GM21381 (cell line): Measurements from ENCODE around the gene DLGAP3.

ENCODE experiments used
- ATAC-seq: cut with Tn5 transposase; IDR thresholded peaks from one replicate; pipeline ENCODE4 v1.9.1; 2021; ENCODE audit warnings: mild to moderate bottlenecking, moderate library complexity; ENCODE audit not compliant: unreplicated experiment

The DLGAP3 gene

DNA sequence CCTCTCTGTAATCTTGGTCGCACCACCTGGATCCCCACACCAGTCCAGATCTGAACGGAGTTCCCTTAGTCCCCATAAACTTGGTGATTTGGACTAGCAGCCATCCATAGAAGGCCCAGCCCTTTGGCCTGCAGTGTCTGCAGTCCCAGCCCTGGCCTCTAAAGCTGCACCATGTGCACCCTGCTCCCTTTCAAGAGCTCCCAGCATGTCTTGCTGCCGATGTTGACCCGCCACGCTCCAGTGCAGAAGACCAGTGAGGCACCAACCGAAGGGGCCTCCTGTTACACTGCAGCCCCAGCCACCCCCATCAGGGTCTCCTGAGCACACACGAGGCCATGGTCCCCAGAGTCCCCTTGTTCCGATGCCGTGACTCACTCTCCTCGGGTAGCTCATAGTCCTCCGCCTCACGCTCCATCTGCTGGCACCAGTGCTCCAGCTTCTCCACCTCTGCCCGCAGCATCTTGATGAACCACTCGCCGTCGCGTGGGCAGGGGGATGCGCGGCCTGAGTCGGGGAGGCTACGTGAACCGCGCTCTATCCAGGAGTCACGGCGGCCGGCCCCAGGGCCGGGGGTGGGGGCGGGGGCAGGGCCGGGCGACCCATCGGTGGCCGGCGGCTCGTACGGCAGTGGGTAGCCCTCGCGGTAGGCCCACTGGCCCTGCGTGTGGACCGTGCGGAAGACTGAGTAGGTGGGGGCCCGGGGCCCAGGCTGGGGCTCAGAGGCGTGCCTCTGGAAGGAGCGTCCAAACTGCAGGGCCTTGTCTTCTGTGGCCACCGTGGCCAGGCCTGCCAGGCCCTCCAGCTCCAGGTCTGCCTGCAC lies 61.0 kb downstream of the DLGAP3 start:
- ATAC-seq: no peak

- ATAC-seq: no peak
Observed at GRCh38 chr1:34867415-34867814, 62.0 kb downstream of the DLGAP3 start.

DNA sequence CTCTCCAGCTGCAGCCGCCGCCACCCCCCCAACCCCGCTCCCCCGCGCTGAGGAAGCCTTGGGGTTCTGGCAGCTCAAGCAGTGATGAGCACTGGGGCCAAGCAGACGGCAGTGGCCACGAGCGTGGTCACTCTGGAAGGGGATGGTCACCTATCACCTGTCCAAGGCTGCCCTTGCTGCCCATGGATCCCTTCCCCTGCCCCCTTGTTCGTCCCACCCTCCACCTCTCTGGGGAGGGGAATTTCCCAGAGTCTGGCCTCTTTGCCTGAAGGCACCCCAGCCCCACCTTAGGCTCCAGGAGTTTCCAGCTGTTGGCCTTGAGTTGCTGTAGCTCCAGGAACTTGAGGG lies 62.7 kb downstream of the DLGAP3 start:
- ATAC-seq: no peak

- ATAC-seq: no peak
Observed at GRCh38 chr1:34865981-34866761, 63.3 kb downstream of the DLGAP3 start.

DNA sequence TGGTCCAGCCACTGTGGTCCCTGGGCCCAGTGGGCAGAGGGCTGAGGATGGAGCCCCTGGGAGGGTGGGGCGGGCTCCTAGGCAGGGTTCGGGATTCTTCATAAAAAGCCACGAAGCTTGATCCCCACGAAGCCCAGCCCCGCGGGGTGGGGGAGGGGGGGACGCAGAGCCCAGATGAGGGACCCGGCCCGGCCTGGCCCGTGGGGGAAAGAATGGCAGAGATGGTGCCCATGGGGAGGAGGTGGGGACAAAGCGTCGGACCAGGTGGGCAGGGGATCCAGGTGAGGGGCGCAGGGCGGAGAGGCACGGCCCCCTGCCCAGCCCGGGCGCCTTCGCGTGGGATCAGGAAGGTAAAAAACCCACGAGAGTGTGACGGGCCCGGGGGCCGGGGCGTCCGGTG lies 63.9 kb downstream of the DLGAP3 start:
- ATAC-seq: no peak

DNA sequence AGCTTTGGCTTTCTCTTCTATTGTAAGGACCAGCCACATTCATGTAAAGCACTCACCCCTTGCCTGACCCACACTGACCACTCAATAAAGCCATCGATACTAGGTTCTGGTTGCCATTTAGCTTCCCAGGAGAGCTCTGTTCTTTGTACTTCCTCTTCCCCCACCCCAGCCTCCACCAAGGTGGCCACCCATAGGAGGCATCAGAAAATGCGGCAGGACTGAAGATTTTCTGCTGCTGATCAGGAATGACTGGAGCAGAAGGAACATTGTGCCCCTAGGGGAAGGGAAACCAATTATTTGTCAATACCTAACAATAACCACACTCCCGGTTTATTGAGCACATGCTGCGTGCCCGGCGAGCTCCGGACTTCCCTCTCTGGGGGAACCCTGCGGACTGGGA lies 64.7 kb downstream of the DLGAP3 start:
- no peak for ATAC-seq

GRCh38 chr1:34863501-34863900 lies 65.9 kb downstream of the DLGAP3 start:
- no peak for ATAC-seq

DNA sequence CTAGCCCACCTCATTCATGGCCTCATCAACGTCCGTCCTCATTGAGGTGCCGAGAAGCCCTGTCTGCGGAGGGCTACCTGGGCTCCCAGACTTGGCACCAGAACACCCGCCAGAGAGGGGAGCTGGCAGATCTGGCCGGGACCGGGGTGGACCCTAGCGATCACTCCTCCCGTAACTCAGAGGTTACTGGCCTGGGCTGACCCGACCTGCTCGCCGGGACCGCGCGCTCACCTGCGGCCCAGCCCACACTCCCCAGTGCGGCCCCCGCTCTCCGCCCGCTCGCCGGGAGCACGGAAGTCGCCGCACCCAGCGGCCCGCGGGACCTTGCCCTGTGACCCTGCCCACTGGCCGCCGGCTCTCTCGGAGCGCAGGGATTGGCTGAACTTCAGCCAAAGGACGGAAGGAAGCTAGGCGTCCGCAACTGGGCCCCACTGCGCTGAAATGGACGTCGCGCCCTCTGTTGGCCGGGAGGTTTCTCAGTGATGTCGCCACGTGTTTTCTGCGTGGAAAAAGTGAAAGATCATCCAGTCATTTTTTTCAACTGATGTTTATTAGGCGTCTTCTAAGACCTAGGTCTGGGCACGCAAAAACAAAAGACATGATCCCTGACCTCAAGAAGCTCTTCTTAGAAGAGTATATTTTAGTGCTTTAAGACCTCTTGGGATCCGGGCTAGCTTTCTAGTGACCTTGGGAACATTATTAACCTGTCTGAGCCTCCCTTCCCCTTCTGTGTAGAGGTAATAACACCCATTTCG lies 69.8 kb downstream of the DLGAP3 start, which contains the start of gene SMIM12:
SMIM12 (minus strand) TSS at position 304 of the 755 bp plus-strand sequence. CDS start 3,772 bp downstream, outside the sequence.
- ATAC-seq: peak; percentile 98

- ATAC-seq: peak; percentile 13
Observed at GRCh38 chr1:34858901-34859445, 70.5 kb downstream of the DLGAP3 start.

DNA sequence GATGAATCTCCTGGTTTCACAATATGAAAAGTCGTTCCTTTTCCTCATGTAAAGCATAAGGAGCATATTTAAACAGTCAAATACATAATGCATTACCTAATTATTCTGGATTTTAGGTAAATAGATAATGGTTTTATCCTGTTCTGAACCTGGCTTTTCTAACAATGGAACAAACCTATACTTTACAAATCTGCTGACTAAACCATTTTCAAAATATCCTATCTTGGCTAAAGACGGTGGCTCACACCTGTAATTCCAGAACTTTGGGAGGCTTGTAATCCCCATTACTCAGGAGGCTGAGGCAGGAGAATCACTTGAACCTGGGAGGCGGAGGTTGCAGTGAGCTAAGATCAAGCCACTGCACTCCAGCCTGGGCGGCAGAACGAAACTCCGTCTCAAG lies 72.8 kb downstream of the DLGAP3 start:
- ATAC-seq: no peak

- peak; percentile 98 for ATAC-seq
Observed at GRCh38 chr1:34852677-34853217, 76.7 kb downstream of the DLGAP3 start.

- no peak for ATAC-seq
Observed at GRCh38 chr1:34851431-34852105, 77.9 kb downstream of the DLGAP3 start.

GRCh38 chr1:34850382-34850781 lies 79.1 kb downstream of the DLGAP3 start:
- no peak for ATAC-seq

DNA sequence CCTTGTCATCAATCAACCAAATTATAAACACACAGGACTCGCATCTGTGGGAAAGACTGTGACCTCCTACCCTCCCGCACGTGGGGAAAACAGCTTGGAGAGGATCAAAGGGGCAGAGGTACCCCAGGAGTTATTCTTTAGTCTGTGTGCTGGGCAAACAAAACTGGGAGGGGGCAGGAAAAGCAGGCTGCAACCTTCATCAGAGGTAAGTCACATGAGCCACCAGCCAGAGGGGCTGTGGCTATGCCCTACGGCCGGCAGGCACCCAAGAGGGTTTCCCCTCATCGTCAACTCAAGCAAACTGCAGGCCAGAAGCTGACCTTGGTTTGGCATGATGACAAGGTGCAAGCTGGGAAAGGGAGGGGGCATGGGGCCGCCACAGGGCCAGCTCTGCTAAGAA lies 82.4 kb downstream of the DLGAP3 start:
- ATAC-seq: no peak

GRCh38 chr1:34846265-34846664 lies 83.2 kb downstream of the DLGAP3 start:
- no peak for ATAC-seq

DNA sequence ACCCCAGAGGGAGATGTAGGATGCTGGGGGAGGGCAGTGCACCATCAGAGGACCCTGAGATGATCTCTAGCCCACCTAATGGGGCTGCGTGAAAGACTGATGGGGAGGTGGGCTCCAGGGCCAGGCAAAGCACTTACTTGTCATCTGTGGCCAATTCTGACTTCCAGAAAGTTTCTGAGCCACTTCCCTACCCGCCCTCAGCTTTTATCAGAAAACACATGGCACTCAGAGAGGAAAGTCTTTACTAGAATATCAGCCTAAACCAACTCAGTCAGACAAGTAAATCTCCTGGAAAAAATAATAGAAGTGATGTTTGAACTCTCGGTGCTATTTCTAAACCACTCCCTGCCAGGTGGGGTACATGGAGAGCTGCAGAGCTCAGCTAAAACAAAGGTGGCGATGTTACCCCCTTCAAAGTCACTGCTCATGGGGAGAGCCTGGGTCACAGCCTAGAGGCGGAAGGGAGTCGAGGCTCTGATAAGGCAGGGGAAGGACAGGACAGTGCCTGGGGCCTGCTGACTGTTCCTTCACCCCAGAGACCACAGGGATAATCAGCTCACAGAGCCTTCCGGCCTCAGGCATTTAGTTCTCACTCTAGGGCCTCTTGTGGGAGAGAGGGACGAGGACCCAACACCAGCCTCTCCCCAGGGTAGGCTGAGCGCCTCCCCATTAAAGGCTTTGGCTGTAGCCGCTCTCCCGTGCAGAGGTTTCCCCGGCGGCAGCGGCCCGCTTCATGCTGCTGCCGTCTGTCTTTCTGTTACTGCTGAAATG lies 84.1 kb downstream of the DLGAP3 start:
- ATAC-seq: no peak

- no peak for ATAC-seq
Observed at GRCh38 chr1:34844252-34844634, 85.2 kb downstream of the DLGAP3 start.

DNA sequence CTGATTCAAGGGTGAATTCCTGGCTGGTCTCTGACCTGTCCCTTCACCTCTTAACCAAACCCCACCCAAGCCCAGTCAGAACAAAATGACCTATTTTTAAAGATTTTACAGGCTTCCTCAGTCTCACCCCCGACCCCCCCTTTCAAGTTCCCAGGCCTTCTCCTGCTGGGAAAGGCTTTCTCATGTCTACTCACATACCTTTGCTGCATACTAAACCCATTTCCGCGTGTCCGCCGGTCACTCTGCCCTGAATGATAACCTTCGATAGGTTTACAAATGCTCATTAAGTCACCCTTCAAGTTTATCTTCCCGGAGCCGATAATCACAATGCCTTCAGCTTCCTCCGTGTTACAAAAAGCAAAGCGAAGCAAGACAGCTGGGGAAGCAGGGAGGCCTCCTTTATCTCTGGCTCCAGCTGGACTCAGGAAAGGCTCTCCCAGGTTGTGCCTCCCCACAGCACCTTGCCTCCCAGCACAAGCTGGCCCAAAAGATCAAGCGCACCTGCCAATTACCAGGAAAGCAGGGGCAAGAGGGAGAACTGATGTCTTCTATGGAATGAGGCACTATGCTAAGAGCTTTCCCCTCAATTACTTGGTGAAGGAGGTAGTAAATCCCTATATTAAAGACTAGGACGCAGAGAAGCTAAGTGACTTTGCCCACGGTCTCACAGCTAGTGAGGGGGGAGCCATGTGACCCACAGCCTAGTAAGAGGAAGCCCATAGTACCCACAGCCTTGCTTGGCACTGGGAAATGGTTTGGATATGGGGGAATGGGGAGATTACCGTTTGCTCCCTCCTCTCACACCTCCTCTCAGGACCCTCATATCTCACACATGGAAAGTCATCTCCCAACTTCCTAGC lies 85.8 kb downstream of the DLGAP3 start:
- ATAC-seq: no peak

DNA sequence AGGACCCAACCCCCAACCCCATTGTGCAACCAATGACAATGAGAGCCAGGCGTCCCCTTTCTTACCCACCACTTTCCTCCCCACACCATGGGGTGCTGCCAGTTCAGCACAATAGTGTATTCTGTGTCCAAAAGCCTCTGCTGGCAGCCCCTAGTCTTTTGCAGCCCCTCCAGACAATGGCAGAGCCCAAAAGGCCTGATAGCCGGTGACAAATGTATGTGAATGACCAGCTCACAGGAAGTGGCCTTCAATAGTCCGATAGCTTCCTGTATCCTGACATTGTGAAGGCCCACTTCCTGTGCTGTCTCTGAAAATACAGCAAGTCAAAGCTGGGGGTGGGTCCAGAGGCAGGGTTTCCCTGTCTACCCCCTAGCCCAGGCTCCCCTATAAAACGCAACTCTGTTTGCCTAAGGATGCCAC lies 86.5 kb downstream of the DLGAP3 start:
- ATAC-seq: no peak
